Natural killer cell (primary cell): Measurements from ENCODE around the gene ANKRD39. TPM values are rescaled to one million over a fixed set of nuclear protein-coding genes. Genes with fewer than 3 reads are reported as not detected.

Experiments used
- ATAC-seq, 3 donors: fragments of 150-1000 bp in 2 of 3; fragments of 200-7000 bp in 1 of 3; cut with Tn5 transposase; 1 replicate in 1 of 3; 2 replicates in 2 of 3; pipeline ENCODE4 v1.10.0; 2021; ENCODE audit warnings: mild to moderate bottlenecking in 2 of 3, moderate library complexity in 2 of 3
- DNase-seq, 2 donors: peaks; one replicate each; pipeline versions ENCODE4 v3.0.0 to v3.0.0-alpha.2; 2013 to 2021; ENCODE audit warnings: mixed read lengths in 1 of 2
- H3K27ac ChIP-seq: one replicate; pipeline ENCODE4 v1.5.1; 2013; ENCODE audit warnings: mild to moderate bottlenecking, low read length
- H3K27me3 ChIP-seq: one replicate; pipeline ENCODE4 v1.6.1; 2013; ENCODE audit warnings: low read length; ENCODE audit not compliant: control insufficient read depth, insufficient read depth
- H3K36me3 ChIP-seq: one replicate; pipeline ENCODE4 v1.6.1; 2013; ENCODE audit warnings: low read length; ENCODE audit not compliant: control insufficient read depth, insufficient read depth
- H3K4me1 ChIP-seq: one replicate; pipeline ENCODE4 v1.6.1; 2013; ENCODE audit warnings: low read length; ENCODE audit not compliant: control insufficient read depth, insufficient read depth
- H3K4me3 ChIP-seq: one replicate; pipeline ENCODE4 v1.5.1; 2013; ENCODE audit warnings: low read length
- H3K9me3 ChIP-seq: one replicate; pipeline ENCODE4 v1.6.1; 2013; ENCODE audit warnings: low read length; ENCODE audit not compliant: control insufficient read depth, insufficient read depth
- H3K27ac Mint-ChIP-seq, 2 donors: one replicate each; pipeline ENCODE4 v1.8.0; 2022; ENCODE audit warnings: mild to moderate bottlenecking in 2 of 2, mixed read lengths in 2 of 2, moderate library complexity in 1 of 2
- H3K27me3 Mint-ChIP-seq, 2 donors: one replicate each; pipeline ENCODE4 v1.8.0; 2022; ENCODE audit warnings: low read depth in 2 of 2, mixed read lengths in 2 of 2
- H3K36me3 Mint-ChIP-seq: one replicate; pipeline ENCODE4 v1.8.0; 2022; ENCODE audit warnings: mixed read lengths
- H3K4me1 Mint-ChIP-seq, 2 donors: one replicate each; pipeline ENCODE4 v1.8.0; 2022; ENCODE audit warnings: mixed read lengths in 2 of 2
- H3K4me3 Mint-ChIP-seq: one replicate; pipeline ENCODE4 v1.8.0; 2022; ENCODE audit warnings: mild to moderate bottlenecking, moderate library complexity, mixed read lengths
- H3K9me3 Mint-ChIP-seq, 2 donors: one replicate each; pipeline ENCODE4 v1.8.0; 2022; ENCODE audit warnings: mixed read lengths in 2 of 2
- CTCF ChIP-seq: fragments of 200-600 bp; IDR thresholded peaks from one replicate; pipeline ENCODE4 v1.8.0; 2022; ENCODE audit warnings: antibody characterized with exemption
- WGBS: methylation state at CpG from one replicate; pipeline ENCODE4 v1.1.7; 2013; ENCODE audit warnings: missing lambda C conversion rate; ENCODE audit not compliant: insufficient coverage; 5-methylcytosine and 5-hydroxymethylcytosine counted together
- intact Hi-C: fragments of 100-400 bp; cut with micrococcal nuclease; formaldehyde crosslinking; loops from one replicate; pipeline ENCODE4 v1.14.2; 2022
- total RNA-seq, 4 donors: library from RNA; stranded (reverse); fragments of 120-200 nt in 1 of 4; gene quantifications; one replicate each; pipeline versions ENCODE4 v1.2.3 to v1.2.4, GENCODE V29; 2013 to 2022

Gene ANKRD39
- total RNA-seq, 3 donors from 2014 or later (not counting 1 experiment from before 2014, with no cell fraction given) = 15.5 to 22.3 (median 21.6) TPM

- ATAC-seq = no peak
- no peak overlapping the region for H3K27ac ChIP-seq
- Mint-ChIP-seq H3K4me1 (peaks cover 18 to 33% of the 10 kb centered on the region in 2 donors), H3K9me3 (no peaks in the 10 kb centered on the region), H3K27ac (no peak overlapping the region), H3K4me3 (peak overlapping the region; percentile 17), H3K27me3 (no peaks in the 10 kb centered on the region), H3K36me3 (no peaks in the 10 kb centered on the region)
- WGBS = 65% methylated on average over 17 of the region's 18 CpGs
- H3K36me3 ChIP-seq = no peaks in the 10 kb centered on the region
- H3K4me1 ChIP-seq = peaks cover 55% of the 10 kb centered on the region
- H3K27me3 ChIP-seq = no peaks in the 10 kb centered on the region
- no peaks in the 10 kb centered on the region for H3K9me3 ChIP-seq
- TF ChIP-seq CTCF = no peak
- intact Hi-C loops = no loop called here
- DNase-seq = peak in 1 of 2 donors; percentile 68
- H3K4me3 ChIP-seq = no peak overlapping the region
Measured at GRCh38 chr2:96874198-96874831, 16.5 kb upstream of the ANKRD39 start.

DNA sequence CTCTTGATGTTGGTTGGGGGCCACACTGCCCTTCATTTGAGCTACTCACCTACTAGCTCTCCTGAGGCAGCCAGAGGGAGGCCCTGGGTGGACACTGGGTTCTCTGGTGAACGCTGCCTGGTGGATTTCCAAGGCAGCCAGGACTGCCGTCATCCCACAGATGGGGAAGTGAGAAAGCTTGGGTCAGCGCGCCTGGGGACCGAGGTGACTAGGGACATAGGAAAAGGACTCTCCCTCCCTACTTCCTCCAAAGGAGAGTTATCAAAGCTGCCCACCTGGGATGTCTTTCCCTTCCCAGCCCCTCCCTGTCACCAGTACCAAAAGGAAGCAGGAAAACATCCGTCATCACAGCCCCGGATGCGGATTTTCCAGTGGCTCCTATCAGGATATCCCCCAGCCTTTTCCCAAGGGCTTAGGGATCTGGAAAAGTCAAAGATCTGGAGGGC, 15.9 kb upstream of the ANKRD39 start:
- DNase-seq (no peak), ATAC-seq (no peak)
- Mint-ChIP-seq H3K27me3 (no peaks in the 10 kb centered on the region), H3K4me1 (peaks cover 18 to 33% of the 10 kb centered on the region in 2 donors), H3K9me3 (no peaks in the 10 kb centered on the region), H3K4me3 (no peak overlapping the region), H3K36me3 (no peaks in the 10 kb centered on the region), H3K27ac (no peak overlapping the region)
- Histone ChIP-seq H3K9me3 (no peaks in the 10 kb centered on the region), H3K36me3 (no peaks in the 10 kb centered on the region), H3K27ac (no peak overlapping the region), H3K4me3 (no peak overlapping the region), H3K4me1 (peaks cover 55% of the 10 kb centered on the region), H3K27me3 (no peaks in the 10 kb centered on the region)
- intact Hi-C loops = no loop called here
- 78% methylated on average over 8 of the region's 8 CpGs for WGBS
- no peak for TF ChIP-seq CTCF

- ATAC-seq = no peak
- no peaks in the 10 kb centered on the region for H3K36me3 Mint-ChIP-seq
- no peak overlapping the region for H3K4me3 ChIP-seq
- intact Hi-C loops = no loop called here
- H3K36me3 ChIP-seq = no peaks in the 10 kb centered on the region
- no peak overlapping the region for H3K27ac Mint-ChIP-seq
- H3K27me3 Mint-ChIP-seq = no peaks in the 10 kb centered on the region
- H3K4me1 Mint-ChIP-seq = peaks cover 23 to 39% of the 10 kb centered on the region in 2 donors
- no peak overlapping the region for H3K4me3 Mint-ChIP-seq
- TF ChIP-seq CTCF = no peak
- H3K9me3 ChIP-seq = no peaks in the 10 kb centered on the region
- 86% methylated on average over 10 of the region's 14 CpGs for WGBS
- H3K4me1 ChIP-seq = peaks cover 59% of the 10 kb centered on the region
- H3K9me3 Mint-ChIP-seq = no peaks in the 10 kb centered on the region
- no peak overlapping the region for H3K27ac ChIP-seq
- no peaks in the 10 kb centered on the region for H3K27me3 ChIP-seq
- DNase-seq = no peak
Measured at GRCh38 chr2:96872591-96873349, 15.0 kb upstream of the ANKRD39 start.
